D721Med (cell line): Measurements from ENCODE around the gene SPACA4.

Experiments used
- DNase-seq: peaks from one replicate; pipeline ENCODE4 v3.0.0; 2011; ENCODE audit warnings: low spot score; ENCODE audit not compliant: insufficient read length
- FAIRE-seq: peaks from 2 replicates; lab custom pipeline; 2011; peaks lifted over from hg19 to GRCh38; lab: Jason Lieb, UNC
- TF ChIP-seq, protein P1 (sequence below): IDR thresholded peaks from 2 replicates; pipeline ENCODE4 v1.5.1; 2012; ENCODE audit warnings: mild to moderate bottlenecking, control low read depth; ENCODE audit not compliant: insufficient read depth; ENCODE audit errors: missing control alignments

The SPACA4 gene

DNA sequence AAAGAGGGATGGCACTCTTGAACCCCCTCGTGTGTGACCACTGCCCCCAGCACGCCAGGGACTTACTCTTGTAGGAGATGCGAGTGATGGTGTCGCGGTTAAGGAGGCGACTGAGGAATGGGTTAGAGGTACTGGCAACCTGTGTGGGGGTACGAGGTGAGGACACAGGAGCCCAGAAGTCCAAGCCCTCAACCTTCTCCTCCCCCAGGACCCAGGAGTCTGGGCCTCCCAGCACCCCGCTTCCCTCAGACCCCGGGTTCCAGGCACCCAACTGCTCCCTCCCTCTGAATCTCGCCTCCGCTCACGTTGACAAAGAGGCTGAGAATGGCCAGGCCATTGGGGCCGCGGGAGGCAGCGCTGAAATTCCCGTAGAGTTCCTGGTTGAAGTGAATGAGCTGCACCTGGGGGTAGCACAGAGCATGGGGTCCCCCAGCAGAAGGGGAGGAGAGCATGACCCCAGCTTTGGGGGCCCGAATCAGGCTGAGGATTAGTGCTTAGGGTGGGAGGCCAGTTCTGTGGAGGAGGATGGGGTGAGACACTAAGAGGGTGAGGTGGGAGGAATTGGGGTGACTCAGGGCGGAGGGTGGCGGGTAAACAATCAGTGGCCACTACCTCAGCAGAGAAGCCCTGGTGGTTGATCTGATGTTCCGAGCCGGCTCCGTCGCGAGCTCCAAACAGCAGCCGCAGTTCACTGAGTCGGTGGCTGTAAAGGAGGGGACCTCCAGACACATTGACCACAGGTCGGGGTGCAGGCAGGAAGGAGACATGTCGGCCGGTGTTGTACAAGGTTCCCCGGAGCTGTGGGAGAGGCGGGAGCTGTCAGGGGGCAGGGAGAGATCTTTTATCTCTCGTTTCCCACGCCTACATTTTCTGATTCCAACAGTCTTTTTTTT is 33.2 kb downstream of the SPACA4 start:
- DNase-seq (no peak), FAIRE-seq (no peak)
- TF ChIP-seq, protein P1, sequence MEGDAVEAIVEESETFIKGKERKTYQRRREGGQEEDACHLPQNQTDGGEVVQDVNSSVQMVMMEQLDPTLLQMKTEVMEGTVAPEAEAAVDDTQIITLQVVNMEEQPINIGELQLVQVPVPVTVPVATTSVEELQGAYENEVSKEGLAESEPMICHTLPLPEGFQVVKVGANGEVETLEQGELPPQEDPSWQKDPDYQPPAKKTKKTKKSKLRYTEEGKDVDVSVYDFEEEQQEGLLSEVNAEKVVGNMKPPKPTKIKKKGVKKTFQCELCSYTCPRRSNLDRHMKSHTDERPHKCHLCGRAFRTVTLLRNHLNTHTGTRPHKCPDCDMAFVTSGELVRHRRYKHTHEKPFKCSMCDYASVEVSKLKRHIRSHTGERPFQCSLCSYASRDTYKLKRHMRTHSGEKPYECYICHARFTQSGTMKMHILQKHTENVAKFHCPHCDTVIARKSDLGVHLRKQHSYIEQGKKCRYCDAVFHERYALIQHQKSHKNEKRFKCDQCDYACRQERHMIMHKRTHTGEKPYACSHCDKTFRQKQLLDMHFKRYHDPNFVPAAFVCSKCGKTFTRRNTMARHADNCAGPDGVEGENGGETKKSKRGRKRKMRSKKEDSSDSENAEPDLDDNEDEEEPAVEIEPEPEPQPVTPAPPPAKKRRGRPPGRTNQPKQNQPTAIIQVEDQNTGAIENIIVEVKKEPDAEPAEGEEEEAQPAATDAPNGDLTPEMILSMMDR = no peak

DNA sequence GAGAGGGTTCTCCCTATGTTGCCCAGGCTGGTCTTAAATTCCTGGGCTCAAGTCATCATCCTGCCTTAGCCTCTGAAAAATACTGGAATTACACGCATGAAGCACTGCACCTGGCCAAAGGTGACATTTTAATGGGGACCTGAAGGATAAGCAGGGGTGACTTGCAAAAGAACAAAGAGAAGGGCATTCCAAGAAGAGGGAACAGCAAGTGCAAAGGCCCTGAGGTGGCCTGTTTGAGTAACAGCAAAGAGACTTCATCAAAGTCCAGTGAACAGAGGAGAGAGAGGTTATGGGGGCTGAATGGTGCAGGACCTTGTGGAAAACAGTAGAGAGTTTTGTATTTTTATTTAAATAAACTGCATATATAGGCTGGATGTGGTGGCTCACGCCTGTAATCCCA is 35.3 kb downstream of the SPACA4 start:
- no peak for FAIRE-seq
- TF ChIP-seq, protein P1 = no peak
- DNase-seq = no peak

GRCh38 chr19:48642862-48643261 is 36.3 kb downstream of the SPACA4 start:
- DNase-seq = no peak
- TF ChIP-seq, protein P1 = no peak
- no peak for FAIRE-seq

GRCh38 chr19:48644355-48644754 is 37.8 kb downstream of the SPACA4 start:
- DNase-seq (no peak), FAIRE-seq (no peak)
- TF ChIP-seq, protein P1 = no peak

GRCh38 chr19:48644839-48645619 is 38.5 kb downstream of the SPACA4 start:
- FAIRE-seq (no peak), DNase-seq (no peak)
- TF ChIP-seq, protein P1 = no peak

DNA sequence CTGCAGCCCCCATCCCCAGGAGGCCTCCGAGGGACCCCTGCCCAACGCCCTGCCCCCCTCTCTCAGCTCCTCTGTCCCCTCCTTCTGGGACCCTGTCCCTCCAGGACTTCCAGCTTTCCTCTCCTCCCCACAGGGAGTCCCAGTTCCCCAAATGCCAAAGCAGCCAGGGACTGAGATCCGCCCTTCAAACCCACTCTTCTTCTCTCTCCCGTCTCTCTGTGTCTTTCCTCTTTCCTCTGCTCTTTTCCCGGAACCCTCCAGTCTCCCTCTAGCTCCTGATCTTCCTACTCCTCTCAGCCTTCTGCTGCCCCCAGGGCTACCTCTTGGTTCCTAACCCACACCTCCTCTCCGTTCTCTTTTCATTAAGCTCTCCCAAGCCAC is 39.1 kb downstream of the SPACA4 start:
- DNase-seq (no peak), FAIRE-seq (no peak)
- TF ChIP-seq, protein P1 = no peak
